ENCODE data around the gene ATCAY.

The ATCAY gene

GRCh38 chr19:3880471-3881271, at the start of gene ATCAY:
Gene ATCAY (plus strand): TSS chr19:3880685. CDS start chr19:3885768, 5,083 bp downstream.
- no peak for DNase-seq

- no peak for DNase-seq
Measured at GRCh38 chr19:3831601-3832000, 48.9 kb upstream of the ATCAY start.

- DNase-seq: no peak
Measured at GRCh38 chr19:3832001-3832400, 48.5 kb upstream of the ATCAY start.

- DNase-seq: no peak
Measured at GRCh38 chr19:3833578-3834348, 46.7 kb upstream of the ATCAY start.

- DNase-seq: no peak
Measured at GRCh38 chr19:3834349-3835054, 46.0 kb upstream of the ATCAY start.

- DNase-seq: no peak
Measured at GRCh38 chr19:3835055-3835435, 45.4 kb upstream of the ATCAY start.

- no peak for DNase-seq
Measured at GRCh38 chr19:3836887-3837286, 43.6 kb upstream of the ATCAY start.

GRCh38 chr19:3837332-3837731, 43.2 kb upstream of the ATCAY start:
- no peak for DNase-seq

- DNase-seq: no peak
Measured at GRCh38 chr19:3837922-3838321, 42.6 kb upstream of the ATCAY start.

- no peak for DNase-seq
Measured at GRCh38 chr19:3838661-3839060, 41.8 kb upstream of the ATCAY start.

- DNase-seq: no peak
Measured at GRCh38 chr19:3839941-3840340, 40.5 kb upstream of the ATCAY start.

GRCh38 chr19:3840804-3841203, 39.7 kb upstream of the ATCAY start:
- no peak for DNase-seq

GRCh38 chr19:3842948-3843347, 37.5 kb upstream of the ATCAY start:
- DNase-seq: no peak

- DNase-seq: no peak
Measured at GRCh38 chr19:3844596-3844995, 35.9 kb upstream of the ATCAY start.

- DNase-seq: no peak
Measured at GRCh38 chr19:3849092-3849491, 31.4 kb upstream of the ATCAY start.

- no peak for DNase-seq
Measured at GRCh38 chr19:3849787-3850186, 30.7 kb upstream of the ATCAY start.

GRCh38 chr19:3850320-3850972, 30.0 kb upstream of the ATCAY start:
- DNase-seq: no peak

GRCh38 chr19:3851254-3852176, 29.0 kb upstream of the ATCAY start:
- DNase-seq: no peak

GRCh38 chr19:3852177-3852511, 28.3 kb upstream of the ATCAY start:
- no peak for DNase-seq

- DNase-seq: peak; percentile 75 to 77
Measured at GRCh38 chr19:3852614-3853254, 27.8 kb upstream of the ATCAY start.

GRCh38 chr19:3855320-3855719, 25.2 kb upstream of the ATCAY start:
- DNase-seq: no peak
